22Rv1 (cell line): ENCODE results near the gene TBC1D28.
"Not testable (repeated sequence)": the region's sequence is repeated elsewhere in the genome, so short reads cannot be mapped to it uniquely, and the experiment has no call there.

Experiments
- H3K27ac ChIP-seq: fragments of 450-650 bp; 2 replicates; pipeline ENCODE4 v1.5.1; 2017

Gene TBC1D28

GRCh38 chr17:18644291-18644690 lies at the start of gene TBC1D28:
TBC1D28 (minus strand) TSS chr17:18644391; CDS start chr17:18641352, 3,039 bp downstream.
- not testable (repeated sequence) for H3K27ac ChIP-seq

GRCh38 chr17:18682668-18683067 lies 38.5 kb upstream of the TBC1D28 start:
- H3K27ac ChIP-seq, result not testable (repeated sequence)

DNA sequence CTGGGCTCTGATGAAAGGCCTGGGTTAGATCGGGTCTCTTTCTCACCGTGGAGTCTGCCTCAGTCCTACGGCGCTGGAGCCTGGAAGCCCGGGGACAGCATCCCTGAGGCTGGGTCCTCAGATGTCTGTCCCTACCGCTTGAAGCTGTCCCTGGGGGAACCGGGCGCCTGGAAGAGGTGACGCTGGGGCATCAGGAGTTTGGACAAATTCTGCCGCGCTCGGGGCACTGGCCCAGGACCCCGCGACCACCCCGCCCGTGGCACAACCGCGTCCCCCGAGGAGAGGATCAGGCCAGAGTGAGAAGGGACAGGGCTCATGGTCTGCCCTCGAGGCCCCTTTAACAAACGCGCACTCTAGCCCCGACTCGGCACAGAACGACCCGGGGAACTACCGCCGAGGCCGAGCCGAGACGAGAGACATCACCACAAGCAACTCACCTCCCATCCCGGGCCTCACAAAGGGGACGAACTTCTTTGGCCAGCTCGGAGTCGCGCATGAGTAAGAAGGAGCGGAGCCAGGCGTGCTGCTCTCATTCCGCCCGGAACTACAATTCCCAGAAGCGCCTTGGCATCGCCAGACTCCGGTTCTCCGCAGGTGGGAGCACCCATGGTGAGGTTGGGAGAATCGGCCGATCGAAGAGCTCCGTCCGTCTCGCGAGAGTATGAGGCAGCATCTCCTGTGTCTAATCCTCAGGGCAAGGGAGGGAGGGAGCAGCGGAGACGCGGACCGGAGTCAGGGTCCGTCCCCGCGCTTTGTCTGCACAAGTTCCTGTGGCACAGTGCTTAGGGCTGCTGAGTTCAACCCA lies 37.8 kb upstream of the TBC1D28 start, which contains the start of gene FOXO3B:
TSS of gene FOXO3B (minus strand) at position 548 of the 805 bp plus-strand sequence. CDS start 663 bp downstream, outside the sequence.
- H3K27ac ChIP-seq, result not testable (repeated sequence)

- not testable (repeated sequence) for H3K27ac ChIP-seq
Observed at GRCh38 chr17:18677381-18677780, 33.2 kb upstream of the TBC1D28 start.

GRCh38 chr17:18676928-18677327 lies 32.7 kb upstream of the TBC1D28 start:
- H3K27ac ChIP-seq, result not testable (repeated sequence)

DNA sequence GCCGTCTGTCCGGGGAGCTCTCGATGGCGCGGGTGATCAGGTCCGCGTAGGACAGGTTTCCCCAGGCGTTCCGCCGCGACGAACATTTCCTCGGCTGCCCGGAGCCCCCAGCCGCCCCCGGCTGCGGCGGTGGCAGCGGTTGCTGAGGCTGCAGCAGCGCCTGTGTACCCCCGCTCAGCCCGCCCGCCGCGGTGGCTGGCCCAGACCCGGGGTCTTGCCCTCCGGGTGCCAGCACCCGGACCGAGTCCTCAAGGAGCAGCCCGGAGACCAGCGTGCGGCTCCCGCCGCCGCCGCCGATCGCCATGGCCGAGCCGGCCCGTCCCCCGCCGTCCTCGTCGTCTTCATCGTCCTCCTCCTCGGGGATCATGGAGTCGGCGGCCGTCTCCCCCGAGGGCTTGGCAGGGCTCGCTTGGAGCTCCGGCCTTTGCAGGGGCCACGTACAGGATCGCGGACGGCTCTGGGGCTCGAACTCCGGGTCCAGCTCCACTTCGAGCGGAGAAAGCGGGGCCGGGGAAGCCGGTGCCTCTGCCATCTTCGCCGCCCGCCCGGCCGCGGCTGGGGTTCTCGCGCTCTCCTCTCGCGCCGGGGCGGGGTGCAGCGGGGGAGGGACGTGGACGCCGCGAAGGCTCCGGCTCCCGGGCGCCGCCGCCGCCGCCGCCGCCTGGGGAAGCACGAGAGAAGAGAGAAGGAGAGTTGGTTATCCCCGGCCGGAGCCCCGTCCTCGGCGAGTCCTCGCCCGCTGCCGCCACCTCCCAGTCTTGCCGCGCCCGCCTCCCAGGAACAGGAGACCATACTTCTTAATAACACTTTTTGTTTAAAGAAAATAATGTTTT lies 28.4 kb upstream of the TBC1D28 start:
- not testable (repeated sequence) for H3K27ac ChIP-seq

DNA sequence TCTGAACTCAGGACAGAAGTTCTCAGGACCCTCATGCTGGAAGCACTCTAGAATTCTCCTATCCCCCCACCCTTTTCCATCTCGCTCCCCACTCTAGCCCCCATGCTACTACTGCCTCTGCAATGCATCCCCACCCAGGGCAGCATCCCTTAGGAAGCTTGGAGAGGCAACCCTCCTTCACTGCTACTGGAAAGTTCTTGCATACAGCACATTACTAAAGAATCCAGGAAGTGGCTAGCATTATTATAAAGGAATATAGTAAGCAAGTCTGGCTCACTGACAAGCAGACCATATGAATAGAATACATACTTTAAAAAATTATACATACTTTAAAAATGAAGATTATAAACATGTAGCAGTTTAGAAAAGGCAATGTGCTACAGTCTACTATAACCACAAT lies 24.4 kb upstream of the TBC1D28 start:
- not testable (repeated sequence) for H3K27ac ChIP-seq

GRCh38 chr17:18667535-18667934 lies 23.3 kb upstream of the TBC1D28 start:
- H3K27ac ChIP-seq, result not testable (repeated sequence)

- not testable (repeated sequence) for H3K27ac ChIP-seq
Observed at GRCh38 chr17:18666326-18666725, 22.1 kb upstream of the TBC1D28 start.

DNA sequence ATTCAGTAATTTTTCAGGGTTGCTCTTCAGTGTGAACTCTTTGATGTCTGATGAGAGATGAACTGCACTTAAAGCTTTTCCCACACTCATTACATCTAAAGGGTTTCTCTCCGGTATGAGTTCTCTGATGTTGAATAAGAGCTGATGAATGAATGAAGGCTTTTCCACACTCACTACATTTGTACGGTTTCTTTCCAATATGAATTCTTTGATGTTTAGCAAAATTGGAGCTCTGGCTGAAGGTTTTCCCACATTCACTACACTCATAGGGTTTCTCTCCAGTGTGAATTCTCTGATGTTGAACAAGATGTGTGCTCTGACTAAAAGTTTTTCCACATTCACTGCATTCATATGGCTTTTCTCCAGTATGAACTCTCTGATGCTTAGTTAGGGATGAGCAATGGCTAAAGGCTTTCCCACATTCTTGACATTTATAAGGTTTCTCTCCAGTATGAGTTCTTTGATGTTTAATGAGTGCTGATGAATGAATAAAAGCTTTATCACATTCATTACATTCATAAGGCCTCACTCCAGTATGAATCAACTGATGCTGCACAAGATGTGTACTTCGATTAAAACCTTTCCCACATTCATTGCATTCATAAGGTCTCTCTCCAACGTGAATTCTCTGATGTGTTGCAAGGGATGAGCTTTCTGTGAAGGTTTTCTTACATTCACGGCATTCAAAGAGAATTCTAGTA lies 17.9 kb upstream of the TBC1D28 start:
- not testable (repeated sequence) for H3K27ac ChIP-seq

DNA sequence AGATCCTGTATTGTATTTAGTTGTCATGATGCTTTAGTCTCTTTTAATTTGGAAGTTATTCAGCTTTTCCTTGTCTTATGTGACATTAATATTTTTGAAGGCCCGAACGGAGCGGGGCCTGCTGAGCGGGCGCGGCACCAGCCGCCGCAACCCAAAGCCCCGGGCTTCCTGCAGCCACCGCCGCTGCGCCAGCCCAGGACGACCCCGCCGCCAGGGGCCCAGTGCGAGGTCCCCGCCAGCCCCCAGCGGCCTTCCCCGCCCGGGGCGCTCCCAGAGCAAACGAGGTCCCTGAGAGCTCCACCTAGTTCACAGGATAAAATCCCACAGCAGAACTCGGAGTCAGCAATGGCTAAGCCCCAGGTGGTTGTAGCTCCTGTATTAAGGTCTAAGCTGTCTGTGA lies 5.9 kb upstream of the TBC1D28 start:
- H3K27ac ChIP-seq, result not testable (repeated sequence)

- not testable (repeated sequence) for H3K27ac ChIP-seq
Observed at GRCh38 chr17:18643124-18643523, 1.1 kb downstream of the TBC1D28 start.

DNA sequence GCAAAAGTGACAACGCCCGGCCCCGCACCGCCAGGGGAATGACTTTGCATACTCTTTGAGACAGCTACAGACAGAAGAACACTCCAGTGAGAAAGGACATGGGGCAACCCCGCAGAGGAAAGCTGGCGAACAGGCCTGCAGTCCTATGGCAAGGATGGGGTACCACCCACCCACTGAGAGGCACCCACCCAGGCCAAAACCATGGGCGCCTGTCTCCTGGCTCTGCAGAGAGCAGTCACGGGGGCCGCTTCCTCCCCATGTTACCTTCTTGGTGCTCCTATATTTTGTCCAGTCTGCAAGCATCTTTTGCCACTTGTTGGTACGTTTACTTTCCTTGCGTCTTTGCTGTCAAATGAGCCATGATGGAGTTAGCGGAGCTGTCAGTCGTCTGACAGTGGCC lies 5.8 kb downstream of the TBC1D28 start:
- H3K27ac ChIP-seq, result not testable (repeated sequence)

- not testable (repeated sequence) for H3K27ac ChIP-seq
Observed at GRCh38 chr17:18636237-18636636, 8.0 kb downstream of the TBC1D28 start.

DNA sequence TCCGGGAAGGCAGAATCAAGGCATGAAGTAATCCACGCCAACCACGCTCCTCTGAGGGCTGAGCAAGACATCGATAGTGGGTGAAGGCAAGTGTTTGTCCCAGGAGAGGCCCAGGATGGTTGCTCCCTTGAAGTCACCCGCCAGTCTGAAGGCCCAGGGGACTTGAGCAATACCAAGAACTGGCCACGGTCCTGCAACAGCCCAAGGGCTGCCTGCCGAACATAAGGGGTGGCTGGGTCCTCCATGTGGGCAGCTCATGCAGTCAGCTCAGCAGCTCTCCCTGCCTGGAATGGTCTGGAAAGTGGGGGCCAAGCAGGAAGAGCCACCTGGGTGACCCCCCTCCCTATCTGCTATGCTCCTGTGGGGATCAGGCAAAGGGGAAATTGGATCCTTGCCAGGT lies 8.4 kb downstream of the TBC1D28 start:
- H3K27ac ChIP-seq, result not testable (repeated sequence)

DNA sequence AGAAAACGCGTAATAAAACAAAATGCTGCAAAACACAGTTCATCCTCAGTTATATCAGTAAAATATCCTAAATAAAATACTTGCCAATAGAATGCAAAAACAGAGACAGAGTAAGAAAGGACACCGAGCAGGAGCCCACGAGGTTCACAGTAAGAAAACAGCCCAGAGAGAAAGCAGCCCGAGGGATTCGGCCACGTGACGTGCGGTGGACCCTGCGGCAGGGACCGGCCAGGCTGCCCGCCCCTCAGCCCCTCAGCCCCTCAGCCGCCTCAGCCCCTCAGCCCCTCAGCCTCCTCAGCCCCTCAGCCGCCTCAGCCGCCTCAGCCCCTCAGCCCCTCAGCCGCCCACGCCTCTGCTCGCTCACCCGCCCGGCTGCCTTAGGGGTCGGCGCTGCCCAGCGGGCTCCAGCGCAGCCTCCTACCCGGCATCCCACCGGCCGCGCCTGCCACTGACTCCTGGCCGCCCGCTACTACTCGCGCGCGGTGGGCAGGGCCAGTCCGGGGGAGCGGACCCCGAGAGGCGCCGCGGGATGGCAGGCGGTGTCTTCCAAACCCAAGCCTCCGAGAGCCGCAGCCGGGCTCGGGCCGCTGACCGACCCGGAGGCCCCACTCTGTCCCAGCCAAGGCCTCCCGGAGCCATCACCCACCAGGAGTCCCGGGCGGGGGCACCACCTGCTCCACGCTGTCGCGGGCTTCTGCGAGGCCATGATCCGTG lies 9.5 kb downstream of the TBC1D28 start:
- H3K27ac ChIP-seq, result not testable (repeated sequence)
